PFSK-1 (cell line): ENCODE data around the gene TSPAN18.

Source experiments
- FOXP2 ChIP-seq: optimal IDR thresholded peaks from 2 replicates; pipeline ENCODE3; 2011; ENCODE audit warnings: borderline replicate concordance, control low read depth, inconsistent platforms; ENCODE audit not compliant: insufficient read depth; ENCODE audit errors: extremely low read length, extremely low read depth
- POLR2AphosphoS5 ChIP-seq: IDR thresholded peaks from 2 replicates; pipeline ENCODE4 v1.6.1; 2012; ENCODE audit warnings: low read depth, mild to moderate bottlenecking, control low read depth, low read length, moderate library complexity
- REST ChIP-seq, 2 experiments: IDR thresholded peaks; 2 replicates each; pipeline versions ENCODE4 v1.6.1 to v1.8.0; 2011 to 2012; ENCODE audit warnings: low read depth in 2 of 2, low read length in 2 of 2, control low read depth in 1 of 2, inconsistent platforms in 1 of 2, mild to moderate bottlenecking in 1 of 2, moderate library complexity in 1 of 2; ENCODE audit not compliant: insufficient read depth in 1 of 2
- SIN3A ChIP-seq: IDR thresholded peaks from 2 replicates; pipeline ENCODE4 v1.6.1; 2012; ENCODE audit warnings: mild to moderate bottlenecking, low read length, moderate library complexity, borderline replicate concordance; ENCODE audit not compliant: insufficient read depth
- TAF1 ChIP-seq: IDR thresholded peaks from 2 replicates; pipeline ENCODE4 v1.6.1; 2012; ENCODE audit warnings: low read length, control low read depth, borderline replicate concordance; ENCODE audit not compliant: insufficient read depth

The TSPAN18 gene

GRCh38 chr11:44765026-44765595 lies 38.3 kb downstream of the TSPAN18 start:
- TF ChIP-seq TAF1, result no peak
- TF ChIP-seq SIN3A, result no peak
- TF ChIP-seq FOXP2, result no peak
- TF ChIP-seq REST (IDR thresholded peaks at IDR 0.05; ENCODE audit: insufficient read depth in 1 of 2, low read depth in 2 of 2, low read length in 2 of 2), result no peak
- TF ChIP-seq POLR2AphosphoS5, result no peak

GRCh38 chr11:44765676-44766075 lies 38.9 kb downstream of the TSPAN18 start:
- TF ChIP-seq SIN3A (no peak), POLR2AphosphoS5 (no peak), TAF1 (no peak), REST (IDR thresholded peaks at IDR 0.05; ENCODE audit: insufficient read depth in 1 of 2, low read depth in 2 of 2, low read length in 2 of 2) (no peak), FOXP2 (no peak)

GRCh38 chr11:44766112-44766971 lies 39.6 kb downstream of the TSPAN18 start:
- TF ChIP-seq REST (IDR thresholded peaks at IDR 0.05; ENCODE audit: insufficient read depth in 1 of 2, low read depth in 2 of 2, low read length in 2 of 2), result no peak

GRCh38 chr11:44766972-44767278 lies 40.2 kb downstream of the TSPAN18 start:
- no peak for TF ChIP-seq SIN3A
- no peak for TF ChIP-seq POLR2AphosphoS5
- TF ChIP-seq TAF1, result no peak
- no peak for TF ChIP-seq FOXP2
- no peak for TF ChIP-seq REST (IDR thresholded peaks at IDR 0.05; ENCODE audit: insufficient read depth in 1 of 2, low read depth in 2 of 2, low read length in 2 of 2)

GRCh38 chr11:44767421-44767820 lies 40.7 kb downstream of the TSPAN18 start:
- TF ChIP-seq SIN3A (no peak), TAF1 (no peak), FOXP2 (no peak), POLR2AphosphoS5 (no peak), REST (IDR thresholded peaks at IDR 0.05; ENCODE audit: insufficient read depth in 1 of 2, low read depth in 2 of 2, low read length in 2 of 2) (no peak)
